ENCODE data around the gene PPP2R5C.

PPP2R5C gene

GRCh38 chr14:101879529-101880336 is 118.2 kb downstream of the PPP2R5C start:
- TF ChIP-seq, protein P1, sequence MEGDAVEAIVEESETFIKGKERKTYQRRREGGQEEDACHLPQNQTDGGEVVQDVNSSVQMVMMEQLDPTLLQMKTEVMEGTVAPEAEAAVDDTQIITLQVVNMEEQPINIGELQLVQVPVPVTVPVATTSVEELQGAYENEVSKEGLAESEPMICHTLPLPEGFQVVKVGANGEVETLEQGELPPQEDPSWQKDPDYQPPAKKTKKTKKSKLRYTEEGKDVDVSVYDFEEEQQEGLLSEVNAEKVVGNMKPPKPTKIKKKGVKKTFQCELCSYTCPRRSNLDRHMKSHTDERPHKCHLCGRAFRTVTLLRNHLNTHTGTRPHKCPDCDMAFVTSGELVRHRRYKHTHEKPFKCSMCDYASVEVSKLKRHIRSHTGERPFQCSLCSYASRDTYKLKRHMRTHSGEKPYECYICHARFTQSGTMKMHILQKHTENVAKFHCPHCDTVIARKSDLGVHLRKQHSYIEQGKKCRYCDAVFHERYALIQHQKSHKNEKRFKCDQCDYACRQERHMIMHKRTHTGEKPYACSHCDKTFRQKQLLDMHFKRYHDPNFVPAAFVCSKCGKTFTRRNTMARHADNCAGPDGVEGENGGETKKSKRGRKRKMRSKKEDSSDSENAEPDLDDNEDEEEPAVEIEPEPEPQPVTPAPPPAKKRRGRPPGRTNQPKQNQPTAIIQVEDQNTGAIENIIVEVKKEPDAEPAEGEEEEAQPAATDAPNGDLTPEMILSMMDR (conservative IDR thresholded peaks at IDR 0.05; ENCODE audit: low read depth): no peak
- POLR2A ChIA-PET (ENCODE audit: low non-redundant PET): no interaction called here
- H3K27ac ChIP-seq: no peak overlapping the region
- DNase-seq (ENCODE audit: low spot score): no peak
- CTCF ChIA-PET: interaction anchor here (1.0 kb wide), 1 partner anchor 109 kb away, joined by 3 read pairs; no protein-coding TSS in a partner anchor

- CTCF ChIA-PET: no interaction called here
- TF ChIP-seq, protein P1 (conservative IDR thresholded peaks at IDR 0.05; ENCODE audit: low read depth): no peak
- POLR2A ChIA-PET (ENCODE audit: low non-redundant PET): no interaction called here
- H3K27ac ChIP-seq: no peak overlapping the region
- no peak for DNase-seq (ENCODE audit: low spot score)
These were observed 119.9 kb downstream of the PPP2R5C start for GRCh38 chr14:101881426-101881825.

DNA sequence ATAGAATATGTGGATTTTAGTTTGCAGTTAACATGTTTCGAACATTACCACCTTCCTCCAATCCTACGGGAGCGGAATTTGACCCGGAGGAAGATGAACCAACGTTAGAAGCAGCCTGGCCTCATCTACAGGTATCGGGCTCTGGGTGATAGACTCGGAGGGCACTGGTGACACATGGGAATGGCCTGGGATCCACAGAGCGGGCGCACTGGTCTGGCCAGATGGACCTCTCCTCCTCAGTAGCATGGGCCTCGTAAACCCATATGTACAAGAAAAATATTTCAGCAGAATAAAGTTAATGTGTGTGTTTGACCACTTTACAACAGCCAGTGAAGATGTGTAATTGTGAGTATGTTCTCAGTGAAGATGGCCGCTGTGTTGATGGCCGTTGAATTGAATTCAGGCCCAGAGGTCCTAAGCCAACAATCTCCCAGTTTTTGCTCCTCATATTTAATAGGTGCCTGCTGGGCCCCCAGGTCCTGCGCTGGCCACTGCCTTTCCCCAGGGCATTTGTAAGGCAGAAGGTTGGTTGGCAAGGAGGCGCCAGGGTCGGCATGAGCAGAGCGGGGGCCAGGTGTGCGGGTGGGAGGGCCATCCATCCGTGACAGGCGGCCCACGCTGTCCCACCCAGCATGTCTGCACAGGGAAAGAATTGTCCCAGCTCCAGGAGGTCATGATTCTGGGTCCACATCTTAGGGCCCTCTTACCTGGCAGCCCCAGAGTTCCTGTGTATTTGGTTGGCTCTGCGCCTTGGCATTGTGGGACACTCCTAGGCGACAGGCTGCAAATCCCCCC is 120.8 kb downstream of the PPP2R5C start:
- ChIA-PET CTCF (no interaction called here), POLR2A (ENCODE audit: low non-redundant PET) (no interaction called here)
- DNase-seq (ENCODE audit: low spot score): no peak
- TF ChIP-seq, protein P1 (conservative IDR thresholded peaks at IDR 0.05; ENCODE audit: low read depth): no peak
- no peak overlapping the region for H3K27ac ChIP-seq

DNA sequence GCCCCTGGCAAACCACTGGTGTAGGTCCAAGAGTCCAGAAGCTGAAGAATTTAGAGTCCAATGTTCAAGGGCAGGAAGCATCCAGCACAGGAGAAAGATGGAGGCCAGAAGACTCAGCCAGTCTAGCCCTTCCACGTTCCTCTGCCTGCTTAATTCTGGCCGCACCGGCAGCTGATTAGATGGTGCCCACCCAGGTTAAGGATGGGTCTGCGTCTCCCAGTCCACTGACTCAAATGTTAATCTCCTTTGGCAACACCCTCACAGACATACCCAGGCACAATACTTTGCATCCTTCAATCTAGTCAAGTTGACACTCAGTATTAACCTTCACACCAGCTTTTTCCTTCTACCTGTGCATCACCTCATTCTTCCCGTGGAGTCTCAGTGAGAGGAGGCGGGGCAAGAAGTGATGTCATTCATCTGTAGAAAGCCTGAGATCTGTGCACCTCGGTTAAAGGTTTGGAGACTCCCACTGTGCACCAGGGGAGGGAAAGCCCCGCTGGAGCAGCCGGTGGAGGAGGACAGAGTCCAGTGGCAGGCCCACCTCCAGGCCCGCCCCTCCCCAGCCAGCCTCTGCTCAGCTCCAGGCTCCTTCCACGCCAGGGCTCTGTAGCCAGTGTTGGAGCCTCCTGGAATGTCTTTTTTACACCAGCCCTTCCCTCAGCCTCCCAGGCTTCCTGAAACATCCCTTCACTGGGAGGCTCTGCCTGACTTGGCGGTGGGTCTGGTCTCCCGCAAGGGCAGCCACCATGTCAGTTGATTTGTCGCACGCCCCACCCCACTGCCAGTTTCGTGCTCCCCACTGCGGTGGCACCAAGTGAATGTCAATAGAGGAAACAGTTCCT is 122.8 kb downstream of the PPP2R5C start:
- TF ChIP-seq, protein P1 (conservative IDR thresholded peaks at IDR 0.05; ENCODE audit: low read depth): no peak
- DNase-seq (ENCODE audit: low spot score): no peak
- ChIA-PET CTCF (no interaction called here), POLR2A (ENCODE audit: low non-redundant PET) (no interaction called here)
- no peak overlapping the region for H3K27ac ChIP-seq

GRCh38 chr14:101884934-101885576 is 123.5 kb downstream of the PPP2R5C start:
- ChIA-PET CTCF (no interaction called here), POLR2A (ENCODE audit: low non-redundant PET) (no interaction called here)
- TF ChIP-seq, protein P1 (conservative IDR thresholded peaks at IDR 0.05; ENCODE audit: low read depth): no peak
- H3K27ac ChIP-seq: no peak overlapping the region
- DNase-seq (ENCODE audit: low spot score): no peak

DNA sequence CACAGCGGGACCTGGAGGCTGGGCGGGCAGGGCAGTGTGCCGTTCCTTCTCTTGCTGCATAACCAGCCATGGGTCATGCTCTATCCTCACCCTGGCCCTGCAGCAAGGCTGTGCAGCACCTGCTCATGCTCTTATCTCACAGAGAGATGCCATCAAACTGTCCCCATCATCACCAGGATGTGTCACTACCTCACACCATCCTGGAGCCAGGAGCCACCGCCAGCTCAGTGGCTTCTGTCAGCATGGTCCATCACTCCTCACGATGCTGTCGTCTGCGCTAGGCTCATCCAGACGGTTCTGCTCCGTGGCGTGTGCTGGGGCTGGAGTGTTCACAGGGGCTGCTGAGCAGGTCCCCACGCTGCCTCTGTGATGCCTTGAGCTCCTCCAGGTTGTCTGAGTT is 125.7 kb downstream of the PPP2R5C start:
- TF ChIP-seq, protein P1 (conservative IDR thresholded peaks at IDR 0.05; ENCODE audit: low read depth): no peak
- POLR2A ChIA-PET (ENCODE audit: low non-redundant PET): no interaction called here
- no peak overlapping the region for H3K27ac ChIP-seq
- no peak for DNase-seq (ENCODE audit: low spot score)
- CTCF ChIA-PET: no interaction called here
